ENCODE results near the gene MSL3. TPM values are rescaled to one million over a fixed set of nuclear protein-coding genes. Genes with fewer than 3 reads are reported as not detected.

MSL3 gene
- total and polyA plus RNA-seq, 2 of the 8 experiments (the other 6 are each of a cell fraction or from before 2014, with no cell fraction given) = 10.6 to 12.3 TPM

DNA sequence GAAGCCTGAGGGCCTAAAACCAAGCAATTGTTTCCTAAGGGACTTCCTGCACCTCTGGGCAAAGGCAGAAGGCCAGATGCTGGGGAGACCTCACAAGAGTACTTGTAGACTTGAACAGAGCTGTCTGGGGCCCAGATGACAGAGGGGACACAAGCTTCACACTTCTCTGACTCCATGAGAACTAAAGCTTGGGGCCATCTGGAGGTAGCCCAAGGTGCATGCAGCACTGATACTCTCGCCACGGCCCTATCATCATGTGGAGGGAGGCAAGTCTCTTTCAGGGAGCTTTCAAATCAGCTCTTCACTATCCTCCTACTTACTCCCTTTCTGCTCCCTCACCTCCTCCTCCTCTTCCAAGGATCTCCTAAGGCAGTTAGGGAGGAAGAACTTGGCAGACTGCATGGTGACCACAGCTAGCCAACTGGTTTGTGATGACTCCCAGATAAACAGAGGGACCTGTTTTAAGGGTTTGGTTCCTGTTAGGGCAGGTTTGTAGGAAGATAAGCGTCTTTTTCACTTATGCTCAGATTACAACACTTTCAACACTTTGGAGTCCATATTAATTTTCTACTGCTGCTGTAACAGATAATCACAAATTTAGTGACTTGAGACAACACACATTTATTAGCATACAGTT is 23.8 kb downstream of the MSL3 start:
- Histone ChIP-seq H3K4ac (replicated peaks; ENCODE audit: insufficient read length, low read depth, low read length) (no peak overlapping the region), H4K5ac (ENCODE audit: insufficient read length, low read depth, low read length) (no peak overlapping the region), H2AK5ac (ENCODE audit: low read depth, low read length) (no peak overlapping the region), H2BK120ac (replicated peaks; ENCODE audit: low read depth, low read length) (no peak overlapping the region), H2BK15ac (ENCODE audit: low read length) (no peak overlapping the region), H2BK20ac (ENCODE audit: low read length) (no peak overlapping the region), H3K23me2 (ENCODE audit: low read depth, low read length) (no peaks in the 10 kb centered on the region), H3K27ac (ENCODE audit: low read depth, low read length) (no peak overlapping the region), H3K18ac (ENCODE audit: extremely low read depth, low read length) (no peak overlapping the region), H3K4me2 (ENCODE audit: insufficient read depth in 1 of 2, low read depth in 2 of 2, low read length in 2 of 2) (no peak overlapping the region), H3K14ac (ENCODE audit: insufficient read length) (no peak overlapping the region), H3K4me3 (ENCODE audit: extremely low read depth in 1 of 4, insufficient read depth in 2 of 4, low read depth in 3 of 4, low read length in 4 of 4) (no peak overlapping the region), H3K36me3 (ENCODE audit: control insufficient read depth in 2 of 4, insufficient read depth in 4 of 4, low read length in 3 of 4) (no peaks in the 10 kb centered on the region), H2BK12ac (ENCODE audit: low read depth, low read length) (no peak overlapping the region), H3K27me3 (replicated peaks in 1 of 4; ENCODE audit: control insufficient read depth in 3 of 4, extremely low read depth in 1 of 4, insufficient read depth in 3 of 4, low read length in 3 of 4) (no peaks in the 10 kb centered on the region), H3K23ac (ENCODE audit: insufficient read length) (no peak overlapping the region), H3K79me1 (ENCODE audit: low read depth, low read length) (no peaks in the 10 kb centered on the region), H2AFZ (ENCODE audit: low read length) (no peak overlapping the region), H3K4me1 (replicated peaks in 1 of 4; ENCODE audit: control insufficient read depth in 3 of 4, insufficient read depth in 4 of 4, low read length in 3 of 4) (no peaks in the 10 kb centered on the region), H4K20me1 (replicated peaks in 1 of 2; ENCODE audit: control insufficient read depth in 1 of 2, insufficient read depth in 2 of 2, low read length in 2 of 2) (no peaks in the 10 kb centered on the region), H3K56ac (replicated peaks; ENCODE audit: insufficient read length, low read depth, low read length) (no peak overlapping the region), H3K9ac (replicated peaks in 1 of 4; ENCODE audit: extremely low read depth in 1 of 4, low read depth in 3 of 4, low read length in 3 of 4) (no peak overlapping the region), H4K91ac (replicated peaks; ENCODE audit: insufficient read length, low read length) (no peak overlapping the region), H3K9me3 (ENCODE audit: insufficient read depth in 2 of 2, low read depth in 1 of 2, low read length in 1 of 2) (no peaks in the 10 kb centered on the region), H4K8ac (ENCODE audit: extremely low read depth, insufficient read depth, low read length) (no peak overlapping the region), H3K79me2 (ENCODE audit: control insufficient read depth in 1 of 2, insufficient read depth in 2 of 2, low read length in 2 of 2) (no peaks in the 10 kb centered on the region), H2BK5ac (ENCODE audit: low read depth, low read length) (no peak overlapping the region)
- WGBS, 2 experiments (ENCODE audit: extremely low coverage in 1 of 2, insufficient coverage in 1 of 2, insufficient read length in 1 of 2, insufficient replicate concordance in 2 of 2, low coverage in 1 of 2, low lambda C conversion rate in 2 of 2, missing lambda C conversion rate in 1 of 2) = 90% methylated on average over 3 of the region's 3 CpGs; no CpG with 5 or more reads in 1 of the 2 experiments
- ChIA-PET POLR2A (ENCODE audit: partially characterized antibody) (no interaction called here), CTCF (ENCODE audit: partially characterized antibody) (interaction anchor here (0.9 to 1.1 kb wide), 2 partner anchors 11 to 1592 kb away, joined by 3 read pairs; no protein-coding TSS in a partner anchor)
- no peak for FAIRE-seq
- TF ChIP-seq CHD1 (IDR thresholded peaks at IDR 0.05; ENCODE audit: low read depth, low read length) (no peak), ASH2L (IDR thresholded peaks at IDR 0.05; ENCODE audit: low read length) (no peak), CEBPB (IDR thresholded peaks at IDR 0.05; ENCODE audit: low read depth, low read length) (no peak), EZH2 (IDR thresholded peaks at IDR 0.05; ENCODE audit: low read depth, low read length, severe bottlenecking) (no peak), SP4 (IDR thresholded peaks at IDR 0.05; ENCODE audit: low read length) (no peak), RAD21 (IDR thresholded peaks at IDR 0.05 in 1 of 2, conservative IDR thresholded peaks at IDR 0.05 in 1 of 2; ENCODE audit: low read depth in 2 of 2, low read length in 2 of 2) (no peak), CHD2 (IDR thresholded peaks at IDR 0.05; ENCODE audit: low read length) (no peak), BACH1 (IDR thresholded peaks at IDR 0.05; ENCODE audit: low read length) (no peak)
- no peak for DNase-seq (ENCODE audit: low read depth in 1 of 2, low spot score in 2 of 2)

Data from H1 (cell line).